ENCODE data around the gene PACSIN3.

PACSIN3 gene

DNA sequence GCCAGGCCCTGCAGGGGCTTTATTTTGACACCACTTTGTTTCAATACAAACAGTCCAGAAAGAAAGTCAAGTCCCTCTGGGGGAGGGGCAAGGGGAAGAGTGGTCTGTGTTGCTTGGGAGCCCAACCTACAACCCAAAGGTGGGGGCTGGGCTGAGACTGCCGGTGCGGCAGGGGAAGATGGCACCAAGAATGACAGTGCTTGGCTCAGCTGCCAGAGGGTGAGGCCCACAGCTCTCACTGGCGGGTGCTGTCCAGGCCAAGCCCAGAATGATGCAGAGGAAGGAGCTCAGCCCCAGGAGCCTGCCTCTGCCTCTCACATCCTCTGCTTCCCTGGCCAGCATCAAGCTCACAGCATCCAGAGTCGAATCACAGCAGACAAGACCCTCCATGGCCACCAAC is 21.9 kb downstream of the PACSIN3 start:
- H3K27ac ChIP-seq, result peak overlapping the region; percentile 53
- DNase-seq (ENCODE audit: low spot score), result no peak
- POLR2A ChIA-PET (ENCODE audit: low non-redundant PET), result no interaction called here
- CTCF ChIA-PET, result interaction anchor here (1.7 kb wide), 1 partner anchor 11 kb away, joined by 6 read pairs; no protein-coding TSS in a partner anchor
- TF ChIP-seq, protein P1, sequence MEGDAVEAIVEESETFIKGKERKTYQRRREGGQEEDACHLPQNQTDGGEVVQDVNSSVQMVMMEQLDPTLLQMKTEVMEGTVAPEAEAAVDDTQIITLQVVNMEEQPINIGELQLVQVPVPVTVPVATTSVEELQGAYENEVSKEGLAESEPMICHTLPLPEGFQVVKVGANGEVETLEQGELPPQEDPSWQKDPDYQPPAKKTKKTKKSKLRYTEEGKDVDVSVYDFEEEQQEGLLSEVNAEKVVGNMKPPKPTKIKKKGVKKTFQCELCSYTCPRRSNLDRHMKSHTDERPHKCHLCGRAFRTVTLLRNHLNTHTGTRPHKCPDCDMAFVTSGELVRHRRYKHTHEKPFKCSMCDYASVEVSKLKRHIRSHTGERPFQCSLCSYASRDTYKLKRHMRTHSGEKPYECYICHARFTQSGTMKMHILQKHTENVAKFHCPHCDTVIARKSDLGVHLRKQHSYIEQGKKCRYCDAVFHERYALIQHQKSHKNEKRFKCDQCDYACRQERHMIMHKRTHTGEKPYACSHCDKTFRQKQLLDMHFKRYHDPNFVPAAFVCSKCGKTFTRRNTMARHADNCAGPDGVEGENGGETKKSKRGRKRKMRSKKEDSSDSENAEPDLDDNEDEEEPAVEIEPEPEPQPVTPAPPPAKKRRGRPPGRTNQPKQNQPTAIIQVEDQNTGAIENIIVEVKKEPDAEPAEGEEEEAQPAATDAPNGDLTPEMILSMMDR (conservative IDR thresholded peaks at IDR 0.05; ENCODE audit: low read depth), result no peak

DNA sequence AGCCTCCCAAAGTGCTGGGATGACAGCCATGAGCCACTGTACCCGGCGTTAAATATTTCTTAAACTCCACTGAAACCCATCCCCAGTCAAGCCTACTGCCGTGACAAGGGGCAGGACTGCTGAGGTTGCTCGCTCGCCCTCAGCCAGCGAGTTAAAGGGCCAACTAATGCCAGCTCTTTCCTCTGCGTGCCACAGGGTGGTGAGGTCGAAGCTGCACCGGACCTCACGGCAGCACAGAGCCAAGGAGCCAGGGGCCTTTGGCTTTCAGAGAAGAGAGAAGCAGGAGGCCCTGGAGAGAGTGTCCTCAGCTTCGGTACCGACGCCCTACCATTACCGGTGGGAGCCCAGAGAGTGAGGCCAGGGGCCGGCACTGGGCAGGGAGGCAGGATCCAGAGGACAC is 22.3 kb downstream of the PACSIN3 start:
- ChIA-PET POLR2A (ENCODE audit: low non-redundant PET) (interaction anchor here (0.5 kb wide), 1 partner anchor 94 kb away, joined by 4 read pairs; no protein-coding TSS in a partner anchor), CTCF (interaction anchor here (0.5 to 0.7 kb wide), 2 partner anchors 163 to 248 kb away, joined by 3 to 4 read pairs; no protein-coding TSS in a partner anchor)
- TF ChIP-seq, protein P1 (conservative IDR thresholded peaks at IDR 0.05; ENCODE audit: low read depth), result no peak
- no peak for DNase-seq (ENCODE audit: low spot score)
- H3K27ac ChIP-seq, result peak overlapping the region; percentile 53

DNA sequence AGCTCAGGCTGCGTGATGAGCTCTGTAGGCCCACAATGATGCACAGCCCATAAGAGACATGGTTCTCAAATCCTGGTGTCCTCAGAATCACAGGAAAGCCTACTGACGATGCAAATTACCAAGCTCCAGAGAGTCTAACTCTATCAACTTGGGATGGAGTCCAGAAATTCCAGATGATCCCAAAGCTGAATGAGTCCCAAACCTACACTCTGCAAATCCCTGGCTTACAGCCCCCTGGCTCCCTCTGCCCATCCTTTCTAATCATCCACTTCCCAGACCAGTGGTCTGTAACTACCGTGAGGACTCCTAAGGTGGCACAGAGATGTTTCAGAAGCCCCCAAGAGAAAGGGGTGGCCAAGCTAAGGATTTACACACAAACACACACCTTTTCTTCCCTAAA is 23.0 kb downstream of the PACSIN3 start:
- POLR2A ChIA-PET (ENCODE audit: low non-redundant PET), result interaction anchor here (0.5 to 0.6 kb wide), 3 partner anchors 9 to 94 kb away, joined by 4 read pairs; no protein-coding TSS in a partner anchor
- peak overlapping the region; percentile 53 for H3K27ac ChIP-seq
- TF ChIP-seq, protein P1 (conservative IDR thresholded peaks at IDR 0.05; ENCODE audit: low read depth), result no peak
- CTCF ChIA-PET, result interaction anchor here (0.5 to 2.2 kb wide), 7 partner anchors 10 to 267 kb away, joined by 3 to 13 read pairs (median 4); no protein-coding TSS in a partner anchor
- DNase-seq (ENCODE audit: low spot score), result no peak

DNA sequence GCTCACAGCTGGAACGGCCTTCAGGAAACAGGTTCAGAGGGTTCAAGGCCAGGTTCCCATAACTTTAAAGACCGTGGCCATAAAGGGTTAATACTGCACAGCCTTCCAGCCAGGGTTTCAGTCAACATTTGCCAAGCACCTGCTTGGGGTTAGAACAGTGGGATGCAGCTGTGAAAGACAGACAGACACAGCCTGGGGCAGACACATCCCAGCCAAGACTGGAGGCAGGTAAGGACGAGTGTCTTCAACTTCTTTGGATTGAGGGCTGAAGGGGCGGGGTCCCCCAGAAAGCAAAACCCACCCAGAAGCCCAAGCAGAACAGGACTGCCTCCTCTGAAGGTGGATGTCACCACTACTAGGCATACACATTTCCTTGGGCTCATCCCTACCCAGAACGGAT is 23.8 kb downstream of the PACSIN3 start:
- peak overlapping the region; percentile 50 for H3K27ac ChIP-seq
- no peak for DNase-seq (ENCODE audit: low spot score)
- TF ChIP-seq, protein P1 (conservative IDR thresholded peaks at IDR 0.05; ENCODE audit: low read depth), result no peak
- POLR2A ChIA-PET (ENCODE audit: low non-redundant PET), result no interaction called here
- CTCF ChIA-PET, result interaction anchor here (0.7 to 2.2 kb wide), 4 partner anchors 8 to 309 kb away, joined by 3 to 13 read pairs (median 5); no protein-coding TSS in a partner anchor

DNA sequence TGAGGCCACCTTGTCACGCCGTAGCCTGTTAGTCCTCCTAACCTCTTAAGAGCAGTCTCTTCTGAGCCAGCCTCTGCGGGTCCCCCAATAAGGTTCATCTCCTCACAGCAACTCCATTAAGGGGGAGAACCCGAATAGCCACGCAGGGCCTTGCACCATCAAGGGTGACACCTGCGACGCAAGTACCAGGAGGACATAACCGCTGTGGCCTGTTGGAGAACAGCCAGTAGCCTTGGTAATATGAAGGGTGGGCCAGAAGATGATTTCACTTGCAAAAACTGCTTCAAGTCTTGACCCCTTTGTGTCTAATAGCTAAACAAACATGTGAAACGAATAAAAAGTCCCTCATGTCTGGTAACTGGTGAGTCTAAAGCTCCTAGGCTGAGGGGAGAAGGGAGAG is 24.3 kb downstream of the PACSIN3 start:
- ChIA-PET CTCF (interaction anchor here (0.7 to 2.2 kb wide), 4 partner anchors 9 to 309 kb away, joined by 3 to 13 read pairs (median 5); no protein-coding TSS in a partner anchor), POLR2A (ENCODE audit: low non-redundant PET) (no interaction called here)
- TF ChIP-seq, protein P1 (conservative IDR thresholded peaks at IDR 0.05; ENCODE audit: low read depth), result peak; percentile 4
- DNase-seq (ENCODE audit: low spot score), result no peak
- H3K27ac ChIP-seq, result peak overlapping the region; percentile 50

DNA sequence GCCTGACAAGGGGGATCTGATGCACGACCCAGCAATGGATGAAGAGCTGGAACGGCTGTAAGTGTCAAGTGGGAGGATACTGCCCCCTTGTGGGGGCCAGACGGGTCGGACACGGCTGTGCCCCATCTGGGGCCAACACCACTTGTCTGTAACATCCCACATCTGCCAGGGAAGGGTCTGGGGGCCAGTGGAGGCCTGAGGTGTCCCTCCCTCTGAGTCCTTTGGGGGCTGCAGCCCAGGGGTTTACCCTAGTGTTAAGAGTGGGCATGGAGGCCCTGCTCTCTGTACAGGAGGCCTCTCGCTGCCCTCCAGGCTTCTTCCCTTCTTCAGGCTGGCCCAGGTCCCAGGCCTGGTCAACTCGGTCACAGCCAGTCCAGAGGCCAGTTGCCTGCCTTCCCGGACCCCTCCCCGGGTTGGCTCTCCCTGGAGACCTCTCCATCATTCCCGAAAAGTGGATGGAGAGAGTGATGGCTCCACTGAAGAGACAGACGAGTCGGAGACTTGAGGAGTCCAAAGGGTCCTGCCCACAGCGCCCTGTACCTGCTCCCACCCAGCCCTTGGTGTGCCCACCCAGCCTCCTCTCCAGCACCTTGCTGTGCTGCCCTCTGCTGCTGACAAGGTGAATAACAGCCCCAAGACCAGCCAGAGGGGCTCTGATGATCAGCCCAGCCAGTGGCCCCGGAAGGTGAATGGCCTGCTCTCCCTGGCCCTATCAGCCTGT is 24.9 kb downstream of the PACSIN3 start:
- CTCF ChIA-PET, result interaction anchor here (0.5 to 2.2 kb wide), 10 partner anchors 8 to 312 kb away, joined by 3 to 13 read pairs (median 3); no protein-coding TSS in a partner anchor
- TF ChIP-seq, protein P1 (conservative IDR thresholded peaks at IDR 0.05; ENCODE audit: low read depth), result peak; percentile 66
- H3K27ac ChIP-seq, result peak overlapping the region; percentile 50
- DNase-seq (ENCODE audit: low spot score), result peak; percentile 78
- POLR2A ChIA-PET (ENCODE audit: low non-redundant PET), result no interaction called here
